Measurements from ENCODE around the gene LAGE3. TPM values are rescaled to one million over a fixed set of nuclear protein-coding genes. Genes with fewer than 3 reads are reported as not detected.

Gene LAGE3
- total and polyA plus RNA-seq, 8 donors, result 9.5 to 19.6 (median 12.7) TPM

DNA sequence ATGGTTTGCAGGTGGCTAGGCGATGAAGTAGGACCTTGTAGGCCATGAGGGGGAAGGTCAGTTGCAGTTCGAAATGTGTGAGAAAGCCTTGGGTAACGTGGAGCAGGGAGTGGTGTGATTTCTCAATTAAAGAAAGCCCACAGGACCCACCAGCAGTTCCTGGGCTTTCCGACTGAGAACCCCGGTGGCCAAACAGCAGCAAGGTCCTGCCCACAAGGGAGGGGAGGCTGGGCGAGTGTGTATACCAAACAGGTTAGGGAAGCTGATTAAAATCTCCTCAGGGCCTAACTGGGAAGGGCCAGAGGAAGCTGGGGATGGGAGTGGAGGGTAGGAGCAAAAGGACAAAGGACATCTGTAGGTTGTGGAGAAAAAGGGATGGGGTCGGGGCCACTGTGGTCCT, 48.2 kb downstream of the LAGE3 start:
- no peak for ATAC-seq
- Histone ChIP-seq H3K27ac (no peak overlapping the region), H3K9me3 (no peaks in the 10 kb centered on the region), H3K36me3 (no peaks in the 10 kb centered on the region), H3K4me3 (no peak overlapping the region), H3K27me3 (no peaks in the 10 kb centered on the region), H3K4me1 (no peaks in the 10 kb centered on the region)
- TF ChIP-seq CTCF (IDR thresholded peaks at IDR 0.05), result no peak
- peak in 1 of 6 donors; percentile 13 for DNase-seq
- intact Hi-C loops (cut with DNase I), result no loop called here
- no peak for FAIRE-seq
- WGBS, 2 donors, result 65 to 67% methylated on average over 7 of the region's 7 CpGs

GRCh38 chrX:154430479-154430878, 48.6 kb downstream of the LAGE3 start:
- ATAC-seq (no peak), DNase-seq (no peak), FAIRE-seq (no peak)
- TF ChIP-seq CTCF (IDR thresholded peaks at IDR 0.05), result no peak
- no peaks in the 10 kb centered on the region for H3K27me3 ChIP-seq
- no peak overlapping the region for H3K27ac ChIP-seq
- H3K9me3 ChIP-seq, result no peaks in the 10 kb centered on the region
- no peak overlapping the region for H3K4me3 ChIP-seq
- no peaks in the 10 kb centered on the region for H3K4me1 ChIP-seq
- H3K36me3 ChIP-seq, result no peaks in the 10 kb centered on the region
- 68 to 77% methylated on average over 6 of the region's 6 CpGs for WGBS, 2 donors
- intact Hi-C loops (cut with DNase I), result no loop called here

DNA sequence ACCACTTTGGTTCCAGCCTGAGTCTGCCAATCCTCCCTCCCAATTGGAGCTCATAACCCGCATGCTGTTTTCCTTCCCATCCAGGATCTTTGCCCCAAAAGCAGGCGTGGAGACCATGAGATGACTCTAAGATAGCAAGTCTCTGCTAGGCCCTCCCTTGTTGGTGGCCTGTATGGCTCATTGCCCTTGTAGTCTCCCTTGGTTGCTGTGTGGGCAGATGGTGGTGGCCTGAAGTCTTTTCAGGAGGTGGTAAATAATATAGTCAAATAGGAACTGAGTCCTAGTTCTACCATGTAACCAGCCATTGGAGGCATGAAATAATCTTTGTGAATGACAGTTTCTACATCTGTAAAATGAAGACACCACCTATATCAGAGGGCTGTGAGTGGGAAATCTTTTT, 49.4 kb downstream of the LAGE3 start:
- H3K4me3 ChIP-seq, result peak overlapping the region in 2 of 4 donors; percentile 58 to 68
- FAIRE-seq, result no peak

GRCh38 chrX:154428176-154429171, 50.6 kb downstream of the LAGE3 start, which contains the start of gene ATP6AP1:
Gene ATP6AP1, plus strand, starts transcription at chrX:154428677. Its CDS starts 16 bp downstream, at chrX:154428693.
- no peak for TF ChIP-seq CTCF (IDR thresholded peaks at IDR 0.05)
- DNase-seq (peak; percentile 90 to 96 (median 92)), ATAC-seq (peak; percentile 98 to 99 (median 98)), FAIRE-seq (peak; percentile 75)
- Histone ChIP-seq H3K36me3 (no peaks in the 10 kb centered on the region), H3K4me1 (no peaks in the 10 kb centered on the region), H3K27me3 (no peaks in the 10 kb centered on the region), H3K9me3 (no peaks in the 10 kb centered on the region), H3K27ac (peak within 1 kb of the TSS in 3 of 4 donors; percentile 52 to 67 (median 57)), H3K4me3 (peak within 1 kb of the TSS; percentile 48 to 68 (median 54))
- intact Hi-C loops (cut with DNase I), result no loop called here
- WGBS, 2 donors, result 5 to 36% methylated on average over 86 of the region's 87 CpGs

More for the DNA sequence above, 49.4 kb downstream of the LAGE3 start:
- 67 to 74% methylated on average over 2 of the region's 2 CpGs for WGBS, 2 donors
- Histone ChIP-seq H3K27ac (peak overlapping the region in 1 of 4 donors; percentile 8), H3K27me3 (no peaks in the 10 kb centered on the region), H3K4me1 (no peaks in the 10 kb centered on the region), H3K9me3 (no peaks in the 10 kb centered on the region), H3K36me3 (no peaks in the 10 kb centered on the region)
- no peak for DNase-seq
- intact Hi-C loops (cut with DNase I), result no loop called here
- TF ChIP-seq CTCF (IDR thresholded peaks at IDR 0.05), result no peak
- ATAC-seq, result no peak

Small RNA genes within 50 kb of the gene (microRNA-seq; reads per million reads assigned to microRNA genes)
- 0 reads per million in 2 donors for gene MIR6858

Other genes starting within 250 kb of the LAGE3 start
- not detected for gene OPN1MW3, start 221.7 kb downstream of the LAGE3 start, total RNA-seq
- not detected for gene OPN1MW3, start 221.7 kb downstream of the LAGE3 start, polyA plus RNA-seq
- gene TEX28, start 184.2 kb downstream of the LAGE3 start, total RNA-seq, result not detected
- gene TEX28, start 184.2 kb downstream of the LAGE3 start, polyA plus RNA-seq, result not detected
- not detected for gene TKTL1, start 183.5 kb downstream of the LAGE3 start, total RNA-seq
- not detected for gene TKTL1, start 183.5 kb downstream of the LAGE3 start, polyA plus RNA-seq
- 100 to 1,000 TPM in 4 of 6 donors, 10 to 100 TPM in 2; 67.0 to 298 (median 142) TPM for gene FLNA, start 104.6 kb downstream of the LAGE3 start, total RNA-seq
- 100 to 1,000 TPM; 222 to 259 TPM for gene FLNA, start 104.6 kb downstream of the LAGE3 start, polyA plus RNA-seq
- 10 to 100 TPM; 23.1 to 42.9 (median 38.7) TPM for gene EMD, start 100.0 kb downstream of the LAGE3 start, total RNA-seq
- gene EMD, start 100.0 kb downstream of the LAGE3 start, polyA plus RNA-seq, result 10 to 100 TPM; 56.0 to 86.7 TPM
- 1,000 to 10,000 TPM; 2,194 to 4,058 (median 3,145) TPM for gene RPL10, start 80.9 kb downstream of the LAGE3 start, total RNA-seq
- gene RPL10, start 80.9 kb downstream of the LAGE3 start, polyA plus RNA-seq, result 1,000 to 10,000 TPM; 2,751 to 3,412 TPM
- 10 to 100 TPM in 1 of 6 donors, 1 to 10 TPM in 5; 5.1 to 13.6 (median 7.3) TPM for gene DNASE1L1, start 70.0 kb downstream of the LAGE3 start, total RNA-seq
- 10 to 100 TPM; 11.3 to 16.5 TPM for gene DNASE1L1, start 70.0 kb downstream of the LAGE3 start, polyA plus RNA-seq
- gene TAFAZZIN, start 67.7 kb downstream of the LAGE3 start, total RNA-seq, result 10 to 100 TPM; 14.6 to 26.7 (median 17.1) TPM
- 10 to 100 TPM; 77.0 to 82.7 TPM for gene TAFAZZIN, start 67.7 kb downstream of the LAGE3 start, polyA plus RNA-seq
- 10 to 100 TPM; 27.8 to 55.6 (median 37.7) TPM for gene ATP6AP1, start 50.6 kb downstream of the LAGE3 start, total RNA-seq
- 10 to 100 TPM; 34.1 to 82.4 TPM for gene ATP6AP1, start 50.6 kb downstream of the LAGE3 start, polyA plus RNA-seq
- gene GDI1, start 42.1 kb downstream of the LAGE3 start, total RNA-seq, result 10 to 100 TPM; 25.5 to 61.4 (median 35.5) TPM
- 100 to 1,000 TPM in 1 of 2 donors, 10 to 100 TPM in 1; 93.7 to 138 TPM for gene GDI1, start 42.1 kb downstream of the LAGE3 start, polyA plus RNA-seq
- 10 to 100 TPM; 21.2 to 39.8 (median 22.0) TPM for gene FAM50A, start 35.1 kb downstream of the LAGE3 start, total RNA-seq
- 100 to 1,000 TPM in 1 of 2 donors, 10 to 100 TPM in 1; 91.5 to 128 TPM for gene FAM50A, start 35.1 kb downstream of the LAGE3 start, polyA plus RNA-seq
- 10 to 100 TPM; 10.5 to 40.7 (median 16.3) TPM for gene PLXNA3, start 21.0 kb downstream of the LAGE3 start, total RNA-seq
- gene PLXNA3, start 21.0 kb downstream of the LAGE3 start, polyA plus RNA-seq, result 10 to 100 TPM; 15.0 to 39.0 TPM
- 10 to 100 TPM; 16.0 to 32.2 (median 21.5) TPM for gene UBL4A, start 7.3 kb upstream of the LAGE3 start, total RNA-seq
- 10 to 100 TPM; 13.6 to 20.4 TPM for gene UBL4A, start 7.3 kb upstream of the LAGE3 start, polyA plus RNA-seq
- 10 to 100 TPM in 5 of 6 donors, 1 to 10 TPM in 1; 9.6 to 12.2 (median 11.3) TPM for gene SLC10A3, start 11.3 kb upstream of the LAGE3 start, total RNA-seq
- 10 to 100 TPM; 16.2 to 19.1 TPM for gene SLC10A3, start 11.3 kb upstream of the LAGE3 start, polyA plus RNA-seq
- 10 to 100 TPM; 26.4 to 40.4 (median 32.7) TPM for gene FAM3A, start 37.0 kb upstream of the LAGE3 start, total RNA-seq
- 10 to 100 TPM; 70.7 to 78.5 TPM for gene FAM3A, start 37.0 kb upstream of the LAGE3 start, polyA plus RNA-seq
- 10 to 100 TPM in 3 of 6 donors, 1 to 10 TPM in 3; 6.7 to 17.9 (median 11.0) TPM for gene G6PD, start 67.6 kb upstream of the LAGE3 start, total RNA-seq
- gene G6PD, start 67.6 kb upstream of the LAGE3 start, polyA plus RNA-seq, result 10 to 100 TPM; 11.4 to 17.0 TPM
- 10 to 100 TPM in 2 of 6 donors, 1 to 10 TPM in 4; 6.3 to 11.7 (median 8.3) TPM for gene IKBKG, start 68.3 kb upstream of the LAGE3 start, total RNA-seq
- 10 to 100 TPM; 25.2 to 29.7 TPM for gene IKBKG, start 68.3 kb upstream of the LAGE3 start, polyA plus RNA-seq
- not detected for gene CTAG1A, start 105.9 kb upstream of the LAGE3 start, total RNA-seq
- gene CTAG1A, start 105.9 kb upstream of the LAGE3 start, polyA plus RNA-seq, result not detected
- gene CTAG1B, start 140.0 kb upstream of the LAGE3 start, total RNA-seq, result not detected
- gene CTAG1B, start 140.0 kb upstream of the LAGE3 start, polyA plus RNA-seq, result not detected
- gene CTAG2, start 174.3 kb upstream of the LAGE3 start, total RNA-seq, result not detected
- 1 to 10 TPM in 1 of 2 donors, not detected in 1; 1.2 TPM for gene CTAG2, start 174.3 kb upstream of the LAGE3 start, polyA plus RNA-seq

Measured in pancreas (tissue), 10 donors.